Measurements from ENCODE around the gene TAPT1. TPM values are rescaled to one million over a fixed set of nuclear protein-coding genes. Genes with fewer than 3 reads are reported as not detected.
A peak's percentile ranks its signal among the peaks of the same experiment; 100 is the strongest.

Gene TAPT1
- total RNA-seq, 1 donor from 2014 or later: 72.8 TPM

- Histone ChIP-seq H3K9me3 (no peaks in the 10 kb centered on the region), H3K27ac (no peak overlapping the region), H3K4me3 (no peak overlapping the region), H3K4me1 (no peaks in the 10 kb centered on the region), H3K27me3 (ENCODE audit: low read depth) (no peaks in the 10 kb centered on the region), H3K36me3 (no peaks in the 10 kb centered on the region)
- TF ChIP-seq, protein P1, sequence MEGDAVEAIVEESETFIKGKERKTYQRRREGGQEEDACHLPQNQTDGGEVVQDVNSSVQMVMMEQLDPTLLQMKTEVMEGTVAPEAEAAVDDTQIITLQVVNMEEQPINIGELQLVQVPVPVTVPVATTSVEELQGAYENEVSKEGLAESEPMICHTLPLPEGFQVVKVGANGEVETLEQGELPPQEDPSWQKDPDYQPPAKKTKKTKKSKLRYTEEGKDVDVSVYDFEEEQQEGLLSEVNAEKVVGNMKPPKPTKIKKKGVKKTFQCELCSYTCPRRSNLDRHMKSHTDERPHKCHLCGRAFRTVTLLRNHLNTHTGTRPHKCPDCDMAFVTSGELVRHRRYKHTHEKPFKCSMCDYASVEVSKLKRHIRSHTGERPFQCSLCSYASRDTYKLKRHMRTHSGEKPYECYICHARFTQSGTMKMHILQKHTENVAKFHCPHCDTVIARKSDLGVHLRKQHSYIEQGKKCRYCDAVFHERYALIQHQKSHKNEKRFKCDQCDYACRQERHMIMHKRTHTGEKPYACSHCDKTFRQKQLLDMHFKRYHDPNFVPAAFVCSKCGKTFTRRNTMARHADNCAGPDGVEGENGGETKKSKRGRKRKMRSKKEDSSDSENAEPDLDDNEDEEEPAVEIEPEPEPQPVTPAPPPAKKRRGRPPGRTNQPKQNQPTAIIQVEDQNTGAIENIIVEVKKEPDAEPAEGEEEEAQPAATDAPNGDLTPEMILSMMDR (IDR thresholded peaks at IDR 0.05): no peak
- no peak for ATAC-seq
- intact Hi-C loops (cut with DNase I): no loop called here
- no peak for DNase-seq
Measured at GRCh38 chr4:16243285-16243684, 17.0 kb upstream of the TAPT1 start.

GRCh38 chr4:16240300-16240699 is 14.0 kb upstream of the TAPT1 start:
- Histone ChIP-seq H3K27ac (no peak overlapping the region), H3K36me3 (no peaks in the 10 kb centered on the region), H3K4me1 (no peaks in the 10 kb centered on the region), H3K4me3 (no peak overlapping the region), H3K27me3 (ENCODE audit: low read depth) (no peaks in the 10 kb centered on the region), H3K9me3 (no peaks in the 10 kb centered on the region)
- TF ChIP-seq, protein P1 (IDR thresholded peaks at IDR 0.05): no peak
- DNase-seq: no peak
- intact Hi-C loops (cut with DNase I): no loop called here
- ATAC-seq: no peak

DNA sequence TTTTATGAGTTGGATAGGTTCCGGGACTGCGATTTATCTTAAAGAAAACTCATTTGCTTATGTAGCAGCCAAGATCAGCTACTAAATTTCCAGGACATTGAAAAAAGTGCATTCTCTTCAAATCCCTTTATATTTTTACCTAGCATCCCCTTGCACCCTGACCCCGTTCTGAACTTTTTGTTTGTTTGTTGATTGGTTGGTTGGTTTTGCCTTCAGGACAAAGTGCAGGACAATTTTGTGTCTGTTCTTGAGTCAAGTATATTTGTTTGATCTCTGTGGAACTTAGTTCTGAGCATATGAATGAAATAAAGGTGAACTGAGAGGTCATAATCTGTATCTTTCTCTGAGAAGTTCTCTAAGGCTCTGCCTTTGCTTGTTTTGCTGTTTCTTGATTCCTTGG is 12.8 kb upstream of the TAPT1 start:
- DNase-seq: no peak

DNA sequence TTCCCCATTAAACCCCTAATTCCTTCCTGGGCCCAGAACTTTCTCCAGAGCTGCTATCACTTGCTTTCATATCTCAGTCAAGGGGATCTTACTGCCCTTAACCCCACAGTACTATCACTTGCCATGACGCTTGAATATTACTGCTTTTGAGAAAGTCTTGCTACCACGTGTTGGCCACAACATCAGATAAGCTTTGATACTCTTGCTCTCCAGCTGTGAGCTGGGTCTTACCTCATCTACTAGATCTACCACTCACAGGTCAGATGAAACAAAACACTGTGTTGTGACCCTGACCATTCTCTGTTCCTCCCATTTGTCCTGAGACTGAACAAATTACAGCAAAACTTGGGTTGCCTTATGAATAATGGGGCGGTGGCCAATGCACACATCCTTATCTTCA is 12.1 kb upstream of the TAPT1 start:
- no peak for DNase-seq
- Histone ChIP-seq H3K27ac (no peak overlapping the region), H3K4me1 (no peaks in the 10 kb centered on the region), H3K36me3 (no peaks in the 10 kb centered on the region), H3K27me3 (ENCODE audit: low read depth) (no peaks in the 10 kb centered on the region), H3K4me3 (no peak overlapping the region), H3K9me3 (no peaks in the 10 kb centered on the region)
- TF ChIP-seq, protein P1 (IDR thresholded peaks at IDR 0.05): no peak
- no peak for ATAC-seq
- intact Hi-C loops (cut with DNase I): no loop called here

More for the DNA sequence above, 12.8 kb upstream of the TAPT1 start:
- Histone ChIP-seq H3K27me3 (ENCODE audit: low read depth) (no peaks in the 10 kb centered on the region), H3K36me3 (no peaks in the 10 kb centered on the region), H3K4me1 (no peaks in the 10 kb centered on the region), H3K4me3 (no peak overlapping the region), H3K27ac (no peak overlapping the region), H3K9me3 (no peaks in the 10 kb centered on the region)
- TF ChIP-seq, protein P1 (IDR thresholded peaks at IDR 0.05): no peak
- ATAC-seq: no peak
- intact Hi-C loops (cut with DNase I): no loop called here

DNA sequence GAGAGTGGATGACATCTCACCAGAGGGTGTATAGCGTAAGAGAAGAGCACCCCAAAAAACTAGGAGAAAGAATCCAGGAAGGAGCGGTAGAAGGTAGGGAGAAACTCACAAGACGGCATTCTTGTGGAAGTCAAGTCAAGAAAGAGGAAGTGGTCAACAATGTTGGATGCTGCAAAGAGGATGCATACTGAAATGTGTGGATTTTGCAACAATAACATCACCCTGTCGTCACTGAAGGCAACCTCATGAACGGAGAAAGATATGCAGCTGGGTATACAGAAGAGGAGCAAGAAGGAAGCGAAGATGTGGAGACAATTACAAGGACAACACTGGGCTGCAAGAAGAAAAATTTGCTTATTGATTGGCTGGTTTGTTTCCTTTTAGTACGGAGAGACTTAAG is 11.4 kb upstream of the TAPT1 start:
- Histone ChIP-seq H3K4me3 (no peak overlapping the region), H3K27ac (no peak overlapping the region), H3K36me3 (no peaks in the 10 kb centered on the region), H3K9me3 (no peaks in the 10 kb centered on the region), H3K4me1 (no peaks in the 10 kb centered on the region), H3K27me3 (ENCODE audit: low read depth) (no peaks in the 10 kb centered on the region)
- TF ChIP-seq, protein P1 (IDR thresholded peaks at IDR 0.05): no peak
- intact Hi-C loops (cut with DNase I): no loop called here
- DNase-seq: no peak
- peak; percentile 59 to 84 for ATAC-seq

Data from lower lobe of right lung (tissue), 2 donors.